Esophagus (tissue), 2 donors: ENCODE measurements around the gene ARHGAP31. TPM values are rescaled to one million over a fixed set of nuclear protein-coding genes. Genes with fewer than 3 reads are reported as not detected.
"Not testable (repeated sequence)": the region's sequence is repeated elsewhere in the genome, so short reads cannot be mapped to it uniquely, and the experiment has no call there.

ENCODE experiments used
- H3K27ac ChIP-seq, 2 donors: one replicate each; pipeline ENCODE4 v1.5.1; 2013; ENCODE audit warnings: low read depth in 2 of 2, mild to moderate bottlenecking in 2 of 2, inconsistent platforms in 1 of 2, low read length in 1 of 2, moderate library complexity in 1 of 2
- H3K27me3 ChIP-seq, 2 donors: one replicate each; pipeline ENCODE4 v1.6.1; 2013; ENCODE audit warnings: low read length in 2 of 2, control low read depth in 1 of 2, mild to moderate bottlenecking in 1 of 2; ENCODE audit not compliant: insufficient read depth in 2 of 2, control insufficient read depth in 1 of 2
- H3K36me3 ChIP-seq, 2 donors: one replicate each; pipeline ENCODE4 v1.6.1; 2013; ENCODE audit warnings: low read length in 1 of 2; ENCODE audit not compliant: control insufficient read depth in 2 of 2, insufficient read depth in 2 of 2
- H3K4me1 ChIP-seq, 2 donors: one replicate each; pipeline ENCODE4 v1.6.1; 2013; ENCODE audit warnings: low read length in 1 of 2; ENCODE audit not compliant: control insufficient read depth in 2 of 2, insufficient read depth in 2 of 2
- H3K4me3 ChIP-seq, 2 donors: one replicate each; pipeline ENCODE4 v1.5.1; 2013; ENCODE audit warnings: low read length in 2 of 2, mild to moderate bottlenecking in 2 of 2, low read depth in 1 of 2, moderate library complexity in 1 of 2
- H3K9me3 ChIP-seq, 2 donors: one replicate each; pipeline ENCODE4 v1.6.1; 2013; ENCODE audit warnings: mild to moderate bottlenecking in 2 of 2, low read depth in 1 of 2, low read length in 1 of 2, moderate library complexity in 1 of 2; ENCODE audit not compliant: control insufficient read depth in 2 of 2, insufficient read depth in 1 of 2
- WGBS, 2 donors: extraction: QIAGEN DNeasy Blood & Tissue Kit; methylation state at CpG; one replicate each; pipeline ENCODE4 v1.1.7; 2013; 5-methylcytosine and 5-hydroxymethylcytosine counted together
- polyA plus RNA-seq, 2 donors: library from polyadenylated mRNA; stranded (reverse); fragments of 200-250 nt; gene quantifications; one replicate each; pipeline ENCODE4 v1.2.3, GENCODE V29; 2013
- donor health status: healthy with polysubstance abuse.
- donor health status: Bipolar disorder and iron deficiency.

Gene ARHGAP31
- polyA plus RNA-seq = 1 to 10 TPM; 1.6 TPM

DNA sequence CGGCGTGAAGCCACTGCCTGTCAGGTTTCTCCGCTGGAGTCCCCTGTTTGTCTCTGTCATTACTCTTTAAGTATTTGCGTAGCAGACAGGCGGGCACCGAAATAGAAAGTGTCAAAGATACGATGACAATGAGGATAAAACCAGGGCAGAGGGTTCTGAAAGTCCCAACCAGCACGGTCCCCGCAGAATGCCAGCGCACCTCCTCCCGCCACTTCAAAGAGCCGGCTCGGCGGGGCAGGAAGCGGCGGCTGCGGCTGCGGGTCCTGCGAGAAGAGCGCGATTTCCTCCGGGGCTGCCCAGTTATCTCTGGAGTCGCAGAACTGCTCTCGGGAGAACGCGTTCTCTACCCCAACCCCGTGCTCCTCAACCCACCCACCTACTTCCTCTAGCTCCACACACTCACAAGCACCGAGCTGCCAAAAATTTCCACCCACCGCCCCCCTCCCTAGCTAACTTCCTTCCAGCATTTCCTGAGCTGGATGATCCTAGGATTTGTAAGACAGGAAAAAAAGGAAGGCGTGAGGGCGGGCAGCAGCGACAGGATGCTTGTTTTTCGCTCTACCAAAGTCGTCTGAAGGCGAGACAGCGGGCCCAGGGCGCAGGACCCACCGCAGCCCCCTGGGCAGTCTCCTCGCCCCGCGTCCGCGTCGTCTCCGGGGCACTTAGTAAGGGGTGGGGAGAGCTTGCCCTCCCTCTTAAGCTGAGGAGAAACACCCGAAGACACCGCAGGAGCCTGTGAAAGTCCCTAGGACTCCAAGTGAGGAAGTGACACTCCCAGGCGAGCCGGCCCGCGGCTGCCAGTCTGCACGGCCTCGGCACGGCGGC, at the start of gene ARHGAP31:
Gene ARHGAP31, plus strand, starts transcription at position 513 of the 825 bp plus-strand sequence. CDS start 522 bp downstream, outside the sequence.
- Histone ChIP-seq H3K36me3 (no peaks in the 10 kb centered on the region), H3K9me3 (no peaks in the 10 kb centered on the region), H3K4me3 (peak within 1 kb of the TSS; percentile 70 to 73), H3K27ac (peak within 1 kb of the TSS; percentile 84 to 85), H3K4me1 (peaks cover 0 to 11% of the 10 kb centered on the region in 2 donors), H3K27me3 (no peaks in the 10 kb centered on the region)
- 0 to 1% methylated on average over 50 to 55 of the region's 55 CpGs for WGBS, 2 donors

DNA sequence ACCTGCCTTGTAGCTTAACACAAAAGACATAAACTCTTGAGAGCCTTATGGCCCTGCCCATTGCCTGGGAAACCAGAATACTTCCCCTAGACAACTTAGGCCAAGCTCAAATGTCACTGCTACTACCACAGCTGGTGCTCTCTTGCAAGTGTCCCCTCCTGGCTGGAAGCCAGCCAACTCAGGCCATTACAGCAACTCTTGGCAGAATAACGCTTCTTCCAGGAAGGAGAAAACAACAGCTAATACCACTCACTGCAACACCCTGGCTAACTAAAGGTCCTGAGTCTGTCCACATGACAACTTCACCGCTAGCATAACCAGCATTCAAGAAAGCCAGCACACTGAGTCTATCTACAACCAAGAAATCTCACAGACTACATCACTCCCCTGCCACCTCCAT, 48.4 kb upstream of the ARHGAP31 start:
- Histone ChIP-seq H3K27me3 (no peaks in the 10 kb centered on the region), H3K4me3 (no peak overlapping the region), H3K4me1 (peaks cover 0 to 10% of the 10 kb centered on the region in 2 donors), H3K27ac (peak overlapping the region in 1 of 2 donors; percentile 4), H3K9me3 (no peaks in the 10 kb centered on the region), H3K36me3 (no peaks in the 10 kb centered on the region)
- WGBS, 2 donors = 79 to 81% methylated on average over 2 of the region's 2 CpGs

DNA sequence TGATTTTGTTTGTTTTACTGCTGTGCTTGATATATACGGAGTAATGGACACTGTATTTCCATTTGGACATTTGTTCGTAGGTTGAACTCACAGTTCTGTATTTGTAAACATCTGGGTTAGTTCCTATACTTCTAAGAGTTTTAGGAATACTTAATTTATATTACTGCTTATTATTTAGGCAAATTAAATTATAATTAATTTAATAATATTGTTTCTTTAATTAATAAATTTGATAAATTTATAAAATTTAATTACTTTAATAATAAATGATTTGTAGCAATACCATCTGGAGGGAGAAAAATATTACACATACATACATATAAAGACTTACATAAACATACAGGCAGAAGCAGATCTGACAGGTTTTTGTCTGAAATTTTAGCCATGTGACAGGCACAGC, 39.0 kb upstream of the ARHGAP31 start:
- Histone ChIP-seq H3K27ac (no peak overlapping the region), H3K36me3 (no peaks in the 10 kb centered on the region), H3K4me1 (no peaks in the 10 kb centered on the region), H3K4me3 (no peak overlapping the region), H3K9me3 (no peaks in the 10 kb centered on the region), H3K27me3 (no peaks in the 10 kb centered on the region)
- WGBS, 2 donors = 84 to 88% methylated on average over 2 of the region's 2 CpGs

GRCh38 chr3:119257111-119257510, 37.1 kb upstream of the ARHGAP31 start:
- H3K4me1 ChIP-seq = no peaks in the 10 kb centered on the region
- H3K4me3 ChIP-seq = no peak overlapping the region
- H3K9me3 ChIP-seq = no peaks in the 10 kb centered on the region
- H3K36me3 ChIP-seq = no peaks in the 10 kb centered on the region
- WGBS, 2 donors = 67 to 69% methylated on average over 2 of the region's 2 CpGs
- no peaks in the 10 kb centered on the region for H3K27me3 ChIP-seq
- peak overlapping the region; percentile 69 to 90 for H3K27ac ChIP-seq

- Histone ChIP-seq H3K27me3 (no peaks in the 10 kb centered on the region), H3K36me3 (no peaks in the 10 kb centered on the region), H3K9me3 (no peaks in the 10 kb centered on the region), H3K4me3 (no peak overlapping the region), H3K4me1 (no peaks in the 10 kb centered on the region), H3K27ac (peak overlapping the region; percentile 69 to 90)
- WGBS, 2 donors = 55 to 66% methylated on average over 8 of the region's 8 CpGs
Observed at GRCh38 chr3:119257654-119258410, 36.4 kb upstream of the ARHGAP31 start.

GRCh38 chr3:119258915-119259314, 35.3 kb upstream of the ARHGAP31 start:
- Histone ChIP-seq H3K36me3 (no peaks in the 10 kb centered on the region), H3K4me1 (no peaks in the 10 kb centered on the region), H3K27me3 (no peaks in the 10 kb centered on the region), H3K9me3 (no peaks in the 10 kb centered on the region), H3K27ac (peak overlapping the region; percentile 55 to 68), H3K4me3 (no peak overlapping the region)
- WGBS, 2 donors = 13 to 28% methylated on average over 1 of the region's 1 CpG

DNA sequence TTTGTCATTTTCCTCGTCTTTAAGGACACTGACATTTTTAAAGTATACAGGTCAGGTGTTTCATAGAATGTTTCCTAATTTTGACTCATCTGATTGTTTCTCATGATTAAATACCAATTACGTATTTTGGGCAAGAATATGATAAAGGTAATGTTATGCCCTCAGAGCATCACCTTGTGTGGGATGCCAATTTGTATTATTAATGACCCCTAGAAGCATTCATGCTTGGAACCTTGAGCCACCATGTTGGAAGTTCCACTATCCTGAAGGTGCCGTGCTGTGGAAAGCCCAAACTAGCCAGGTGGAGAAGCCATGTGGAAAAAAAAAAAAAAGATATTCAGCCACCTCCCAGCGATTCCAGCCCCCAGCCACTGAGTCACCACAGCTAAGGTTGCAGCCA, 34.4 kb upstream of the ARHGAP31 start:
- Histone ChIP-seq H3K4me3 (no peak overlapping the region), H3K27ac (no peak overlapping the region), H3K4me1 (no peaks in the 10 kb centered on the region), H3K9me3 (no peaks in the 10 kb centered on the region), H3K27me3 (no peaks in the 10 kb centered on the region), H3K36me3 (no peaks in the 10 kb centered on the region)
- 83 to 96% methylated on average over 4 of the region's 4 CpGs for WGBS, 2 donors

GRCh38 chr3:119261055-119261454, 33.1 kb upstream of the ARHGAP31 start:
- Histone ChIP-seq H3K4me1 (no peaks in the 10 kb centered on the region), H3K36me3 (no peaks in the 10 kb centered on the region), H3K4me3 (no peak overlapping the region), H3K27me3 (no peaks in the 10 kb centered on the region), H3K9me3 (no peaks in the 10 kb centered on the region), H3K27ac (peak overlapping the region in 1 of 2 donors; percentile 70)
- 62 to 72% methylated on average over 6 of the region's 6 CpGs for whole genome bisulfite sequencing, 2 donors

DNA sequence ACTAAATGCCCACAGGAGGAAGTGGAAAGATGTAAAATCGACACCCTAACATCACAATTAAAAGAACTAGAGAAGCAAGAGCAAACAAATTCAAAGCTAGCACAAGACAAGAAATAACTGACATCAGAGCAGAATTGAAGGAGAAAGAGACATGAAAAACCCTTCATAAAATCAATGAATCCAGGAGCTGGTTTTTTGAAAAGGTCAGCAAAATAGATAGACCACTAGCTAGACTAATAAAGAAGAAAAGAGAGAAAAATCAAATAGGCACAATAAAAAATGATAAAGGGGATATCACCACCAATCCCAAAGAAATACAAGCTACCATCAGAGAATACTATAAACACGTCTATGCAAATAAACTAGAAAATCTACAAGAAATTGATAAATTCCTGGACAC, 24.0 kb upstream of the ARHGAP31 start:
- H3K9me3 ChIP-seq, H3K4me1 ChIP-seq, H3K27me3 ChIP-seq, H3K4me3 ChIP-seq, H3K27ac ChIP-seq, H3K36me3 ChIP-seq: not testable (repeated sequence)
- 75 to 82% methylated on average over 2 of the region's 2 CpGs for WGBS, 2 donors
